HG02970 (cell line): ENCODE results near the gene MRPL28.

Experiments used
- ATAC-seq: cut with Tn5 transposase; IDR thresholded peaks from one replicate; pipeline ENCODE4 v1.9.1; 2021; ENCODE audit warnings: mild to moderate bottlenecking, moderate library complexity, moderate number of reproducible peaks; ENCODE audit not compliant: unreplicated experiment, low FRiP score

The MRPL28 gene

DNA sequence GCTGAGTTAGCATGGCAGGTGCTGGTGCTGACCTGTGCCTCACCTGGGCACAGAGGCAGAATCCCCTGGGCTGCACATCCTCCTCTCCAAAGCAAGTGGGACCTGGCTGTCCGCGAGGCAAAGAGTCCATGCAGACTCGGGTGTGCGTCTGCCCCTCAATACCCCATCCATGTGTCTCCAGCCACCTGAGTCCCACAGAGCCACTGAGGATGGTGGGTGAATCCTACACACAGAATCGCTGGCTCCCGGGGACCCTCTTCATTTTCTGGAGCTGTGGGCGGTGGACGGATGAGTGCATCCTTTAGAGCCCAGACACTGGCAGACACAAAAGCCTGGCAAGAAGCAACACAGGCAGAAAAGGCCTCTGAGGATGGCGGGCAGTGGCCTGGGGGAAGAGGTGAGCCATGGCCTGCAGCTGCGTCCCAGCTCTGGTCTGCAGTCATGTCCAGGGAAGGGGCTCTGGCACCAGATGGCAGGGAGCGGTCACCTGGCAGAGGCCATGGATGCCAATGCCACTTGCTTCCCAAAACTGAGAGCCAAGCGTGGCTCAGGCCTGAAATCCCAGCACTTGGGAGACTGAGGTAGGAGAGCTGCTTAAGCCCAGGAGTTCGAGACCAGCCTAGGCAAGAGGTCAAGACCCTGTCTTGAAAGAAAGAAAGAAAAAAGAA lies 47.7 kb downstream of the MRPL28 start:
- ATAC-seq = no peak

DNA sequence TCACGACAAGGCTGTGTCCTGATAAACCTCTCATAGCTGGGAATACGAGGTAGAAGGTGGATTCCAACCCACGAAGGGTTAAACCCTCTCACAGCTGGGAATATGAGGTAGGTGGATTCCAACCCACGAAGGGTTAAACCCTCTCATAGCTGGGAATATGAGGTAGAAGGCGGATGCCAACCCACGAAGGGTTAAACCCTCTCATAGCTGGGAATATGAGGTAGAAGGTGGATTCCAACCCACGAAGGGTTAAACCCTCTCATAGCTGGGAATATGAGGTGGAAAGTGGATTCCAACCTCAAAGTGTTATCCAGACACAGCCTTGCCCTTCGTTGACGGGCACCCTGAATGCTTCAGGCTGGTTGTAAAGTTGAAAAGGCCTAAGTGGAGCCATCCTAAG lies 48.8 kb downstream of the MRPL28 start:
- ATAC-seq = no peak

DNA sequence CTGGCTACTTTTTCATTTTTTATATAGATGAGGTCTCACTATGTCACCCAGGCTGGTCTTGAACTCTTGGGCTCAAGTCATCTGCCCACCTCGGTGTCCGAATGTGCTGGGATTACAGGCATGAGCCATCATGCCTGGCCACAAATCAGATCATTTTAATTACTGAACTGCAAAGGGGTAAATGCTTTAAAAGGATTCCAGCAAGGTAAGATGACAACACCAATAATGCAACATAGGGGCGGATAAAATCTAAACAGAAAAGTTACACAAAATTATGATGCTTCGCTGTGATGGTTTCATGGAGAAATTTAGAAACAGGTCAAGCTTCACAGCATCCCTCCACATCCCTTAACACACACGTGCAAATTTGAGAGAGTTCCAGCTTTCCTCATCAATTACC lies 50.1 kb downstream of the MRPL28 start:
- ATAC-seq = no peak

DNA sequence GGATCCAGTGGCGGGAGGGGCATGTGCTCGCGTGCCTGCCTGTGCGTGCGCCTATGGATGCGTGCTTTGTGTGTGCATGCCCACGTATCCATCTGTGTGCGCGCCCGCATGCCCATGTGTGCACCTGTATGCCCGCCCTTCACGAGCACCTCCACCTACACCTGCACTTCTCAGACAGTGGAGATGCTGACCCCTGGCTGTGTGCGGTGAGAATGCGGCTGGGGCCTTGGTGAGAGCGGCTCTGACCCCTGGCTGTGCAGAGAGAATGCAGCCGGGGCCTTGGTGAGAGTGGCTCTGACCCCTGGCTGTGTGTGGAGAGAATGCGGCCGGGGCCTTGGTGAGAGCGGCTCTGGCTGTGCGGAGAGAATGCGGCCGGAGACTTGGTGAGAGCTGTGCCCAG lies 51.7 kb downstream of the MRPL28 start:
- no peak for ATAC-seq

DNA sequence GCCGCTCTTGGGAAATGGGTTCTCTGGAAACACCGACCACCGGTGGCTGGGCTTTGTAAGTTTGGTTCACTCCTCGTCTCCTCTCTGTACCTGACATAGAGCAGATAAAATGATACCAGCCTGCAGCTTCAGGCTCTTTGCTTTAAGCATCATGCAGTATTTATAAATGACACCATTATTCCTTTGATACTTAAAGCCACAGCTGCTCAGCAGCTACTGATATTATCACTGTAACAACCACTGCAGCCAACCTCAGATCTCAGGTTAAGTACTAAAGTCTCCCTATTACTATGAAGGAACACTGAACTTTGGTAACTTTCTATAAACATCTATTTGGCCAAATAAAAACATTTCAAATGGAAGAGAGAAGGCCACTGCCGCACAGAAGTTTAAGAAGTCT lies 52.8 kb downstream of the MRPL28 start:
- ATAC-seq = no peak
